Pons (tissue), 1 donor: ENCODE data around the gene RUNX2.

Source experiments
- DNase-seq: peaks from one replicate; pipeline ENCODE4 v3.0.0-alpha.2; 2016; ENCODE audit warnings: low spot score

The RUNX2 gene

DNA sequence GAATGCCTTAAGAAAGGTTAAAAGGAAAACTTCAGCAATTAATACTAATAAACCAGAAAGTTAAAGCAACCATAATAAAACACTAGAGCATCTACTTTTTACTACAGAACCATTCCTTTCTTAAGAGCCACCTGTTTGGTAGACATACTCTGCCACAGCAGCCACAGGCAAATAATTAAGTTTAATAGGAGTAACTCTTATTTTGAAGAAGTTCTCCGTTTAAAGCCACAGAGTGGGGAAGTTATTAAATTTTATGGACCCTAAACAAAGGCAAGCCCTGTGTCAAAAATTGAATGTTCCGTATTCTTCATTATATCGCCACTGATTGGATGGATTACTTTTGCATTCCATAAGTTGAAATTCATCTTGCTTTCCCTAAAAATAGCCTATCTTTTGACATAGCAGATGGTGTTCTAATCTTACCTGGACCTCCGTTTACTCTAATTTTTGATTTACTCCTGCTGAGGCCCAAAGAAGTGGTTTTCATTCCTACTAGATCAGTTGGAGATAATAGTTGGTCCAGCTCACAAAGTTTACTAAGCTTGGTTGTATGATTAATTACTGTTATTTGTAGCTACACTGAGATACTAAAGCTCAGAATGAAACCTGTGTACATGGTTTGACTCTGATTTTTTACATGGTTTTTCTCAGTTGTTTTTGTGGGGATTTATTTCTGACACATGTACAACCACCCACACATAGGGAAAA, 190.0 kb downstream of the RUNX2 start:
- no peak for DNase-seq

DNA sequence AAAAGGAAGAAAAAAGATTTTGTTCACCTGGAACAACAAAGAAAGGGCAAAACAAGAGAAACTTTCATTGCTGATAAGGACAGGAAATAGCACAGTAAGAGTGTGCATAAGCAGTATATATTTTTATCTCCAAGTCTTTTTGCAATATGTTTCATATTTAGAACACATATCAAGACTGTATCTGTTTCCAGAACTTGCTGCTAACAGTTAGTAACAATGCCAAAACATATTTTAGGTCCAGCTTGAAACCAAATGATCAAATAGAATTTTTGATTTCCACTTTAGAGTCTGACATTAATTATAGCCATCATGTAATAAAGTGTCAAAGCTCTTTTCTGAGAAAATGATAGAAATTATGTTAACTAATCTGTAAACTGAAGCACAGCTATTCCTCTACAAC, 193.1 kb downstream of the RUNX2 start:
- no peak for DNase-seq

DNA sequence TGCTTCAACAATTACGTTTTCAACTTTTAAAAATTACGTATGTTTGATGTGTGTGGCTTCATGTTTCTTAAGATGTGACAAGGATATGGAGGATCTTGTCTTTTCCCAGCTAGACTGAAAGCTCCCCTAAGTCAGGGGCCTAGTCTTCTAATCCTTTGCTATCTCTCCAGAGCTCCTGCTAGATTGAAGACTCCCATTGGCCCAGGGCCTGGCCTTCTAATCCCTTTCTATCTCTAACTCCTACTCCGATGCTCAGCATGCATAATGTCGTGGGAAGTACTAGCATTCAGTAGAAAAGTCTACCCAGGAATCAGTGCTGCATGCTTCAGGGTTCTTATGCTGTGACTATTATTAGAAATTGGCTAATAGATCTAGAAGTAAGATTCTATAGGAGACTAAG, 194.4 kb downstream of the RUNX2 start:
- no peak for DNase-seq

DNA sequence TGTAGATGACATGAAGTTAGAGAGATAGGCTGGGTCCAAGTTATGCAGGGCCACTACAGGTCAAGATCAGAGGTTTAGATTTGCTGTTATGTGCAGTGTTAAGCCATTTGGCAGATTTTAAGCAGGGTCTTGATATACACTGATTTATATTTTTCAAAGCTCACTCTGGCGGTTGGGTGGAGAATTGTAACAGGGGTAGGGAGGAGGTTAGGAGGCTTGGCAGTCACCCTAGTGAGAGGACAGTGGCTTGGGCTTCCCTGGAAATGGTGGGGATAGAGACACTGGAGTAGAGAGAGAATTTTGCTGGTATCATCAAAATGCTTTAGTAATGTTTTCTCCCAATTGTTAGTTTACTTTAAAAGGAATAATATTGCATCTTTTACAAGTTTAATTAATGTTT, 199.1 kb downstream of the RUNX2 start:
- DNase-seq = no peak

DNA sequence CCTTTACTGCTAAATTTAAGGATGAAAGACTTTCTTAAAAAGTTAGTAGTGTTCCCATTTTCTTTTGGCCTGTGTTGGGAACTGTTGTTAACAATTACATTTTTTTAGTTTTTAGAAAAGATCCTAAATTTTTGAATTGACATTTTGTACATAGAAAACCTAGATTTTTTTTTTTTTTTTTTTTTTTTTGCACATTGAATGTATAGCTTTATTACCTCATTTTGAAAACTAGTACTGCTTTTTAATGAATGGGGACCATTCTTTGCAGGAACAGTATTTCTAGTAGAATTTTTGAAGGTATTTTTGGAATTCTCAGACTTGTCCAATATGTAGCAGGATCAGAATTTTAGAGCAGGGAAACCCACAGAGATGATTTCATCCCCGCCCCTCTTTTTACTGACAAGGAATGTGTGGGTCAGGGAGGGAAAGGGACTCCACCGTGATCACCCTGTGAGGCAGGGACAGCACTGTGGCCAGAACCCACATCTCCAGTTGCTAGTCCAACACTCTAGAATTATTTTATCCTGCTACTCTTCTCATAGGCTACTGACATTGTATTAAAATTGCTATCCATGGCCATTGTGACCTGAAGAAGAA, 204.0 kb downstream of the RUNX2 start:
- DNase-seq = no peak

DNA sequence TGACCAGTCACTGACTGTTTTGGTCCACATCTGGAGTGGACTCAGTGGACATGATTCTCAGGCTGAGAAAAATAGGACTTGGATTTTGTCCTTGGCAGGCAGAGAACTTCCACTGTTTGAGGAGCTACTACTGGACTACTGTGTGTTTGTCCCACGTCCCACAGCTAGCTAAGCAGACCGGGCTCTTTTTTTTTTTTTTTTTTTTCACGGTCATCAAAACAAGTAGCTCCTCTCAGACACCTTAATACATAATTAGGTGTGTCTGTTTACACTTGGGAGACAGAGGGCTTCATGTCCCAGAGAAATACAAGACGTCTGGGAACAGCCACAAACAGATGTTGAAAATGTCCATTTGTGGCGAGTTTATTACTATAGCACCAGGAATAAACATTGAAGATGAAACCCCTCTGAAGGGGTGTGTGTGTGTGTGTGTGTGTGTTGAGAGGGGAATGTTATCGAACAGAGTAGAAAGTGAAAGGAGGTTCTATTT, 204.6 kb downstream of the RUNX2 start:
- peak; percentile 19 for DNase-seq

DNA sequence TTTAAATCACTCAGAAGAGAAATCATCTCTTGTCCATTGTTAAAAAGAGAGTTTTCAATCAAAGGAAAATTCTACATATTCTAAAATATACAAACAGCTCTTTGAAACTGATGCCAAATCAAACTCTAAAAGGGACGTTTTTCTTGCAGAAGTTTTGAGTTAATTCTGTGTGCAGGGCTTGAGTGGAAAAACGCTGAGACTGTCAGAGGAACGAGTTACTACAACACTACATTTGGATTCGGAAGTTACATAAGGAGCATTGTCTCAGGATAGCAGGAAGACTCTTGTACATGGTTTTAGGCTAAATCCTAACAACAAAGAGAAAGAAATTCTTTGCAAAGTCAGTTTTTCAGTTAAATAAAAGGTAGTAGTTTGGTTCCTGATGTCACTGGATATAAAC, 205.3 kb downstream of the RUNX2 start:
- DNase-seq = peak; percentile 57

DNA sequence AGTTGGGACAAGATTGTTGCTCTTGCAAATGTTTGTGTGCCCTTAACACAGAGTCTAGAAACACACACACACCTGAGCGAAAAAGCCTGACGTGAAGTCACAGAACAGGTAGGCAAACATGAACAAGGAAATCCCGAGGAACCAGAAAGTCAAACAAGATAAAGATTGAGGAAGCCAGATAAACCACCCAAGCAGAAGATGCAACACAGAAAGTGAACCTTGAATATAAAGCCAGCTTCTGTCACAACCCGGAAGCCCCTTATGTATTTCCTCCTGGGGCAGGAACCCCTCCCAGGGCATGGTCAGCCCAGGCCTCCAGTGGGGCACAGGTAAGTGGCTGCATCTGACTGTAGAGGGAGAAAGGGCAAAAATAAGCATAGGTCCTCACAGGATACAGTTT, 207.8 kb downstream of the RUNX2 start:
- DNase-seq = no peak

DNA sequence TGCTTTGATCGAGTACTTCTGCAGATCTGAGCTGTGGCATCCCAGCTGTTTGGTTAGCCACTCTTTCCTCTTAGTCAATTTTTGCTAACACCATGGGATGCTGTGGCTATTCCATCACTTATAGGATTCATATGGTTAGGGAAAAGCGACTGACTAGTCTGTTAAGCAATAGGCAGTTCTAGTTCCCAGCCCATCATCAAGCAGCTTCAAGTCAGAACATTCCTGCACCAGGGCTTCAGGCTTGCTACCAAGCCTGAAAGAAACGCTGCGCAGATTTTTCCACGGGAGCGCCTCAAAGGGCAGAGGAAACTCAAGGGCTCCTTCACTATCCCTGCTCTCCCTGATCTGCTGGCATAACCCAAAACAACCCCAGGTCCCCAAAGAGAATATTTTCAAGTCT, 209.4 kb downstream of the RUNX2 start:
- DNase-seq = no peak

DNA sequence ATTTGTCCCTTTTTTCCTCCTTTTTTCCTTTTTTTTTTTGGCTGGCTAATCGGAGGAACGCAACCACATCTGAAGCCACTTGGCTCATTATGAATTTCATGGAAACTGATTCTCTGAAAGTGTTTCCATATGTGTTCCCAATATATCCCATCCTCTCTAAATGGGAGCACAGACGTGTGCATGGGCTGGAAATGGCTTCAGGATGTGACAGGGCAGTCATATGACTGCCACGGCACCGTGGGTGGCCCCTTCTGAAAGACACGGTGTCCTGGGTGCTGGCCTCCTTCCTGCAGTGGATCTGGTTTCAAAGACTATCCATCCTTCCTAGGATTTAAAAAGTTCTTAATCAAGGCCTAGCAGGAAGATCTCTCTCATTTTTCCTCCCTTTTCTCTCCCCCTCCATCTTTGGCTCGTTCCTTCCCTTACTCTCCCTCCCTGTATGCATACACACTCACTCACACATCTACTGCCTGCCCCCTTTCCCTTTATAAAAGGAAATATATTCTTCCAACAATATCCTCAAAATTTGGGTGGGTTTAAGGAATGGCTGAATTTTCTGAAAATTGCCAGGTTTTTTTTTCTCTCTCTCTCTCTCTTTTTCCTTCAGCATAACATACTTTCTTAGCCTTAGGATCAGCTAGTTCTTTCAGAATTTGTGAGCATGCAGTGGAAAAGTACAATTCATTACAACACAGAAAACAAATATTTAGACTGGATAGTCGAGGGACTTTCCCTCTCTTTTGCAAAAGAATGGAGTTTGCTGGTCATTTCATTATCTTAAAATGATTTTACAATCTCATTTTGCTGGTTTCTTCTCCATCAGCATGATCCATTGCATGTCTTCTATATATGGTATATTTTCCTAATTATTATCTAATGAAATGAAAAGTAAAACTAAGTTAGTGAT, 210.8 kb downstream of the RUNX2 start:
- no peak for DNase-seq

DNA sequence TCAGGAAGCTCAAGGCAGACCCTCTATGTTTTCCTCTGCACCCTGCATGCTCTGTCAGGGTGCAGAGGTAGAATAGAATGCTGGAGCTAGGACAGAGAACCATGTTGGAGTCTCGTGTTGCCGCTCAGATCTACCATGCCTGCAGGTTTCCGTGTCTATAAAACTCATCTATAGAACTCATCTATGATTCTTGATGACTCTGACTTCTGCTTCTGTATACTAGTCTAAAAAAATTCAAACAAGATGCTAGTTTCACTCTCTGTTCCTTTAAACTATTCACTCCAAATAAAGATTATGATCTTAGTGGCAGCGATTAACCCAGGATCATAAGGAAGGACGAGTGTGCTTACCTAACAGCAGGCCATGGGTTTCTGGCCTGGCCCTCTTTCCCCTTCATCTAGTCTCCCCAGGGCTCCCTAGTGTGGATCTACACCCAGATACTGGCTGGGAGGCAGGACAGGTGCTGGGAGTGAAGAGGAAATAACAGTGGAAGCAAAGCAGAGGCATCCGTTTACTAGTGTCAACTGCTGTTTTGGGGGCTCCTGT, 212.3 kb downstream of the RUNX2 start:
- no peak for DNase-seq

DNA sequence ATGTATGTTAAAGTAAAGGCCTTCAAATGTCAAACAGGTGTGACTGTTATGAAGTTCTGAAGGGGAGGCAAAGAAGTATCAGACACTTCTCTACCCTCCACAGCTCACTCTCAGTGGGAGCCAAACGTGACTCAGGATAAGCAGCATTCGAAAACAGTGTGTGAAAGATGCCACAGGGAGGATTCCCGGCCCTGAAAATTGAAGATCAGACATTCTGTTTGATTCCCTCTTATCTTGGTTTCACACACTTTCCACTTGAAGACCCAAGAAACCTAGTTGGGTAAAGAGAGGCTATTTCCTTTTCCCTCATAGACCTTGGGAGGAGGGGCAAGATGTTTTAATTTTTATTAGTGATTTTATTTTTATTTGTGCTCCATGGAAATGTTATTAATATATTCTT, 213.8 kb downstream of the RUNX2 start:
- no peak for DNase-seq

DNA sequence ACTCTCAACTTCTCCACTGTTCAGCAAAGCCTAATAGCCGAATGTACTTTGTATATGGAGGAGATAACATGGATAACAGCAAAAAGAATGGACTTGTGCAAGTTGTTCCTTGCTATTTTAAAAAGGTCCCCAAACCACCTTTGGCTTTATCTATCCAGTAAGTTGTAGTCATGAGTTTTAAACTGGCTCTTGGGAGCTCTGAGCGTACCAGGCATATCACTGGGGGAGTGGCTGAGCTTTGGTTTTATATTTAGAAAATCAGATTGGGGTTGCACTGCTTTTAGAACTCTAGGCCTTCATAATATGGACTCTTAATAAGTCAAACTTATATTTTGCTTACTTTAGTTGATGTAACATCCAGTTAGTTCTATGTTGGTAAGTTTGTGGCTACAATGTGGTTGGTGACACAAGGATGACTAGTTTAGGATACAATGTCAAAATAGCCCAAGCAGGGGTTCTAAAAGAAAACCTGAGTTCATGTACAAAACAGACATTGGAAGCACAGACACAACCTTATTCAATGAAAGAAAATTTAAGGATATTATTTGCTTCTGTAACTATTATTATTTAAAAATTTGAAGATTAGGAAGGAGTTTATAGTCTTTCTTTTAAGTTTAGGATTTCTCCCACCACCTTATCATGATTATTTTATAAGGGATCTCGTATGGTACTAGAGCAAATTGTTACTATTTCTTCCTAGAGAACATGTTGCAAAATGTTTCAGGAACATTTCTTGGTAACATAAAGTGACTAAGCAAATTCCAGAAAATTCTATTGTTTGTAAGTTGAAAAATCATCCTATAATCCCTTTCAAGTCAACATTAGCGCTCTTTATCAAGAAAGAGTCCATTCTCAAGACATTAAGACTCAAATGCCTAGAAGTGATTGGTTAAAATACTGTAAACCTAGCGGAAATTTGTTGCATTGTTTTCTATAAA, 215.4 kb downstream of the RUNX2 start:
- no peak for DNase-seq

DNA sequence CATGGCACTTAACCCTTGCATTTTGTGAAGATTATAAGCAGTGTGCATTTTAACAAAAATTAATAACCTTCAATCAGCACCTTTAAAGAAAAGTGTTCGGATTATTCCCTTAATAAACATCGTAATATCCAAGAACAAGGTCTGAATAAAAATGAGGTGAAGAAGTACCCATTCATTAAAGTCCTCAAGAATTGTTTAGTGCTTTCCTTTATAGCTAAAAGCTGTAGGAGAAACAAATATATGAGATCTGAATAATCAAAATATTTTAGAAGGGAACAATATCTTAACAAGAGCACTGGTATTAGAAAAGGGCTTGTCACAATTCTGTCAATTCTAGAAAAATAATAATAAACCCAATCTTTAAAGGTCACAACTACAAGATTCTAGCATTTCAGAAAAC, 217.3 kb downstream of the RUNX2 start:
- DNase-seq = no peak

DNA sequence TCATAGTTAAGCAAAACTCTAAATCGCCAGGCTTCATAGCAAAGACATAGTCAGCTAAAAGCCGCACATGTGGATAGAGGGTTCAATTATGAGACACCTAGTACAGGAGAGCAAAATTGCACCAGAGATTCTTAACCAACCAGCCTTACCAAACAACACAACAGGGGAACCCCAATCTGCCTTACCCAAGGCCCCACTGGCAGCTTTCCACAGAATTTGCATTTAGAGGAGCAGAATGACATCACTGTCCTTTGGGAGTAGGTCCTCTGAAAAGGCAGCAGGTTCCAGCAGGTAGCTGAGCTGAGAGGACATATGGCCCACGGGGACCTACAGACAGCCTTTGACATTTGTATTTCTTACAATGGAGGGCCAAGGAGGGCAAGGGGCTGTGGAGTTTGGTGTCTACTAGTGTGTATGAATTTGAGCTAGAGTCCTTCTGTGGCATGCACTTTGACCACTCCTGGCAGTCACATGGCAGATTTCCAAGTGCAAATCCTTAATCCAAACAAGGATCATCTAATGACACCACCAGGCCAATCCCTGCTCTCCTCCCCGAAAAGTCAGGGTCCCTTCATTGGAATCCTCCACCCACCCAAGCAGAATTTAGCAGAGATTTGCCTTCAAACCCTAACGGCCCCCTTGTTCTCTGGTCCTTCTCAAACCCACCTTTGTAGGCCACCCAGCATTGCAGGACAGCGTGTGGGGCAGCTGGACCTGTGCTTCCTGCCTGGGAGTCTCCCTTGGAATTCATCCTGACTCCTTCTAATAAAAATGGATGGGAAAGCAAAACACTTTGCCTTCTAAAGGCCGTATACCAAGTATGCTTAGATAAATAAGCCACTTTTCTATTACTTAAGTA, 220.8 kb downstream of the RUNX2 start:
- no peak for DNase-seq

DNA sequence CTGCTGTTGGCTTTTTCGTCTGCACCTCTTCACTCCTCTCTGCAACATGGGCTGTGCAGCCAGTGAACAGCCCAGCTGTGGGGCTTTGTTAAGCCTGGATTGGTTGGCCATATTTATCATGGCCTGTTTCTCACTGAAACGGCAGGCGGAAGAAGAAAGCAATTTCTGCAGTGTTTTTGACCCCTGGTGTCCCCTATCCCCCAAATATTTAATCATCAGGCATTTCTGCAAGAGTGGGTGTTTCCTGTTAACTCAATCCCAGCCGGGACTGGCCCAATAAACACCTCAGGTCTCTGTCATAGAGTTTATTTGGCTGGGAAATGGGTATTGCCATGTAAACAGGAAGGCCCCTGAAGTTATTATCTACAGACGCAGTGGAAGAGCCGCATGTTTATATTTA, 224.4 kb downstream of the RUNX2 start:
- DNase-seq = no peak

DNA sequence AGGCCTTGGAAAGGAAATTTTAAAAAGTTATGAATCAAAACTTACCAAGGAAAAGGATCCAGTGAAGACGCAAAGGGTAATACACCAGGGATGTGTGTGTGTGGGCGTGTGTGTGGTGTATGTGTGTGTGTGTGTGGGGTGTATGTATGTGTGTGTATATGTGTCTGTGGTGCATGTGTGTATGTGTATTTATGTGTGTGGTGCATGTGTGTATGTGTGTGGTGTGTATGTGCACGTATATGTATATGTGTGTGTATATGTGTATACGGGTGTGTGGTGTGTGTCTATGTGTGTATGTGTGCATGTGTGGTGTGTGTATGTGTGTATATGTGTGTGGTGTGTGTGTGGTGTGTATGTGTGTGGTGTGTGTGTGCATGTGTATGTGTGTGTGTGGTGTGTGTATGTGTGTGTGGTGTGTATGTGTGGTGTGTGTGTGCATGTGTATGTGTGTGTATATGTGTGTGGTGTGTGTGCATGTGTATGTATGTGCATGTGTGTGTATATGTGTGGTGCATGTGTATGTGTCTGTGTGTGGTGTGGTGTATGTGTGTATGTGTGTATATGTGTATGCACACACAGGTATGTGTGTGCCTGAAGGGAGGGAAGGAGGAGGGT, 225.7 kb downstream of the RUNX2 start:
- DNase-seq = no peak

DNA sequence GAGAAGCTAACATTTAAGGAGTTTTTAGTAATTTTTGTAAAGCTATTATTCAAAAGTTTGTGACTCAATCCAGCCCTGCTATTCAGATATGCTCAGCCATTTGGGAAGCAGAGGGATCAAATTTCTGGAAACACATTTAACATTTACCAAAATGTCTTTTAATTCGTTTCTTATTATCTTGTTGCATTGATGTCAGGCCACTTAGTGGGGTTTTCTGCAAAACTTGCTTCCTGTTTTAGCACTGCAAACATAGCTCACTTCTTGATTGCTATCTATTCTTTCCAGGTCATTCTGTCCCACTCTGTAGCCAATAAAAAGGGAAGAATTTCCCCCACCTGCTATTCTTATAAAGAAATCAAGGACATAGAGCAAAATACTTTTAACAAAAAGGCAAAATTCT, 226.5 kb downstream of the RUNX2 start:
- no peak for DNase-seq

DNA sequence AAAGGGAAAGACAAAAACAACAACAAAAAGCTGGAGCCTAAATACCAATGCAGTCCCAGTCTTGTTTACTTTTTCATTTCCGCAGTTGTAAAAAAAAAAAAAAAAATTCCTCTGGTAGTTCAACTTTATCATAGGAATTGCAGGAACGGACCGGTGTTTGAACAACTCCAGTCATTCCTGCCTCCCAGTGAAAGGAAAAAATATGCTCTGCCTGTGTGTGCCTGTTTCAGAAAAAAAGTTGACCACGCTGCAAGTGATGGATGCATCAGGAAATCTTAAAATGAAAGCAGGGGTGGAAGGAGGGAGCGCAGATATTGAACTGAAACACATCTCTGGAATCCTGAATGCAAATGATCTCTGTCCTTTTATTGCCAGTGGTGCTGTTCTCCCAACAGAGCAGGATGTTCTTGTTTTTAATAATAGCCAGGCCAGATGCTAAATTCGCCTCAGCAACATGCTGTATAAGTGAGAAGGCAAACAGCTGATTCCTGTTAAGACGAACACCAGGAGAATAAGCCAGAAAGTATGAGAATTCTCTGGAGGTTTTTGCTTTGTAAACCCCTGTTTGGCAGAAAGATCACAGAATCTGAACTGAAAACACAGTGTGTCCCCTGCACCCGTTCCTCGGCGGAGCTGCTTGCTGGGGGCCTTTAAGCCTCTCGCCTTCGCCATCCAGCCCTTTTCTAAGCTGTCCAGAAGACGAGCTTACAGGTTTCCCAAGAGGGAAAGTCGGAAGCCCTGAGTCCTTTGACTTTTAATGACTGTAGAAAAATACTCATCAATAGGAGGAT, 228.0 kb downstream of the RUNX2 start:
- peak; percentile 30 for DNase-seq
